Stromal cell of bone marrow (primary cell): ENCODE measurements around the gene HTR2A.

Experiments used
- DNase-seq: peaks from one replicate; pipeline ENCODE4 v3.0.0-alpha.2; 2012; ENCODE audit warnings: low read depth

HTR2A gene

GRCh38 chr13:46896341-46897137 is at the start of gene HTR2A:
TSS of gene HTR2A (minus strand) at chr13:46897053. CDS start at chr13:46895906, 1,147 bp downstream.
- DNase-seq = no peak

- DNase-seq = no peak
These were observed 39.7 kb upstream of the HTR2A start for GRCh38 chr13:46936525-46936924.

GRCh38 chr13:46934749-46935148 is 37.9 kb upstream of the HTR2A start:
- DNase-seq = no peak

DNA sequence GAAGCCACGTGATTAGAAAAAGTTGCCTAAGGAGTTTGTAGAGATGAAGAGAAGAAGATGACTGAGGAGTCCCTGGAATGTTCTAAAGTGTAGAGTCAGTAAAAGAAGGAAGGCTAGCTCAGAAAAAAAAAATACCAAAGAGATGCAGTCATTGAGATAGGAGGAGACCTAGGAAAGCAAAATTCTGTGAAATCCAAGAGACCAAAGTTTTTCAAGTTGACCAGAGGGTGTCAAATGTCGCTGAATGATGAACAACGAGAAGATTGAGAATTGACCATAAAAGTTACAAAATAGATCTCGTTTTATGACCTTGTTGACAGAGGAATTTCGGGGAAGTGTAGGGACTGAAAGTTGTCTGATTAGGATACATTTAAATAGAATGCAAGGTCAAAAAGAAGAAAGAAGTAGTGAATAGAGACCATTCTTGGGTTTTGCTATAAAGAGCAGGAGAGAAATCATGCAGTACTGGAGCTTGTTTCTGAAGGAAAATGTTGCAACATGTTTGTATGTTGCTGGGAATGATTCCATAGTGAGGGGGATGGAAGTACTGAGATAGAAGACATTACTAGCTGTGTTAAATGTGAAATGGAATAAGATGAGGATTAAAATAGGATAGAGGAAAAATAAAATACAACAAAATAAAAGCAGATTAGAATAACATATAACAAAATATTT is 30.2 kb upstream of the HTR2A start:
- DNase-seq = no peak

DNA sequence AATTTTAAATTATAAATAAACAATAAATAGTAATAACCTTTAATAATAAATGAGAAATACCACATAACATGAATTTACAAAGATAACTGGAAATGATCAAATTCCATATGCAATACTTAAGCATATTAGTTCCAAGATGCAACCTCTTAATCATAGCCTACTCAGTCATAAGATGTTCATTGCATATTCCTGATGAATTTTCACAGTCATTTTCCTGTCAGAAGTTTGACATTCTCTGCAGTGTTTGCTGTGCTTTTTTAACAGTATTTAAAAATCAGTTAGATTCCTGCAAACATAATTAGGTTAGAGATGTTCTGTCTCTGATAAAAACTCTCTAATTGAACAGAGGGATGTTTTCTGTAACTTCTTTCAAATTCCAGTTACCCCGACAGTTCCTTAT is 28.6 kb upstream of the HTR2A start:
- DNase-seq = no peak

GRCh38 chr13:46914341-46914740 is 17.5 kb upstream of the HTR2A start:
- DNase-seq = no peak

- DNase-seq = no peak
These were observed 16.9 kb upstream of the HTR2A start for GRCh38 chr13:46913757-46914156.

DNA sequence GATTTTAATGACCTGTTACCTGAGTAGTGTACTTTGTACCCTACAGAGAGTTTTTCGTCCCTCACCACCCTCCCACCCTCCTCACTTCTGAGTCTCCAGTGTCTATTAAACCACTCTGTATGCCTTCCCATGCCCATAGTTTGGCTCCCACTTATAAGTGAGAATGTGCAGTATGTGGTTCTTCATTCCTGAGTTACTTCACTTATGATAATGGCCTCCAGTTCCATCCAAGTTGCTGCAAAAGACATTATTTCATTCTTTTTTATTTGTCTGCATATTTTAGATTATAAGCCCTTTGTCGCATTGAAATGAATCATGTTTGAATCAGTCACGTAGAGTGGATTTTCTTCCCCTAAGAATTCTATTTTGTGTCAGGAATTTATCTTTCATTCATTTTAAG is 12.2 kb upstream of the HTR2A start:
- no peak for DNase-seq

- peak; percentile 73 for DNase-seq
These were observed 11.6 kb upstream of the HTR2A start for GRCh38 chr13:46908501-46908900.

- DNase-seq = no peak
These were observed 9.6 kb upstream of the HTR2A start for GRCh38 chr13:46906405-46906804.

DNA sequence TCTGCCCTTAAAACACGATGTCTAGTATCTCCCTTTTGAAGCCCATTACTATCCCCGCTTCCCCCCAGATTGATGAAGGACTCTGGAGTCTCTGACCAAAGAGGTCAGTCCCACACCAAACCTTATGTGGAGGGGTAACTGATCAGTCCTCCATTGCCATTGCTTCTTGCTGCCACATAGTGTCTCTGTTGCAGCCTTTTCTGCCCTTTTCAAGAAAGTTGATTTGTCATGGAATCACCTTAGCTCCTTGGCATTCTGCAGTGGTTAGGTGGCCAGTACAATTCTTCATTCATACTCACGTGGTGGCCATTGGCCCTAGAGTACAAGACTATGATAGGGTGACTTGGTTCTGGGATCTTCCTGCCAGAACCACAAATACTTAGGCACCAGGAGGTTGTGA is 8.4 kb upstream of the HTR2A start:
- DNase-seq = no peak

DNA sequence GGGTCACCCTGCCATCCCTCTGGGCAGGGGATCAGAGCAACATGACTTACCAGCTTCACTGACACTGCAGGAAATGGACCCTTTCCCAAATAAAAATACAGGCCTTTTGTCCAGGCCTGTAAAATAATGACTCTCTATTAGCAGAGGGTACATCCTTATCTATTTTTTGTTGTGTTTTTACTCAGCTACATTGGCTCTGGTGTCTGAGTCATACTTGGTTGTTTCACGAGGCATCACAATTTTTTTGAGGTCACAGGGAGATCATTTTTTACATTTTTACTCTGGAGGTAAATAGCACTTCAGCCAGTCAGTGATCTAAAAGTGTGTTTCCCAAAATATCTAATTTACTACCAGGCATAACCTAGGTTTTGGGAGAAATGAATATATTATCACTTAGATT is 6.9 kb upstream of the HTR2A start:
- DNase-seq = no peak

DNA sequence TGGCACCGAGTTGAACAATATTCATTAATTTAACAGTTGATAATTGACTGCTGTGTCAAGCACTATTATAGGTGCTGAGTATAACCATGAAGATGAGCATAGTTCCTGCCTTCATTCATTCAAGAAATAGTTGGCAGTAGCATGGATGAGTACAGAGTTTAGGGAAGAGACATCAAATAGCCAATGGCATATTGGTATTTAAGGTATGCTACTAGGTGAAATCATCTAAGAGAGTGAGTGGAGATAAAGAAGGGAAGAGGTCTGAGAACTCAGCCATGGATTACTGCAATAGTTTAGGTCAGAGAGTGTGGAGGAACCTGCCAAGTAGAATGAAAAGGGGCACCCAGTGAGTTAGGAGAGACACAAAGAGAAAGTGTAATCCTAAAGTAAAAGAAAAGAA is 4.9 kb upstream of the HTR2A start:
- no peak for DNase-seq

- DNase-seq = no peak
These were observed 2.9 kb upstream of the HTR2A start for GRCh38 chr13:46899801-46900200.

- no peak for DNase-seq
These were observed 1.5 kb downstream of the HTR2A start for GRCh38 chr13:46895381-46895780.

GRCh38 chr13:46894568-46894967 is 2.3 kb downstream of the HTR2A start:
- DNase-seq = no peak

DNA sequence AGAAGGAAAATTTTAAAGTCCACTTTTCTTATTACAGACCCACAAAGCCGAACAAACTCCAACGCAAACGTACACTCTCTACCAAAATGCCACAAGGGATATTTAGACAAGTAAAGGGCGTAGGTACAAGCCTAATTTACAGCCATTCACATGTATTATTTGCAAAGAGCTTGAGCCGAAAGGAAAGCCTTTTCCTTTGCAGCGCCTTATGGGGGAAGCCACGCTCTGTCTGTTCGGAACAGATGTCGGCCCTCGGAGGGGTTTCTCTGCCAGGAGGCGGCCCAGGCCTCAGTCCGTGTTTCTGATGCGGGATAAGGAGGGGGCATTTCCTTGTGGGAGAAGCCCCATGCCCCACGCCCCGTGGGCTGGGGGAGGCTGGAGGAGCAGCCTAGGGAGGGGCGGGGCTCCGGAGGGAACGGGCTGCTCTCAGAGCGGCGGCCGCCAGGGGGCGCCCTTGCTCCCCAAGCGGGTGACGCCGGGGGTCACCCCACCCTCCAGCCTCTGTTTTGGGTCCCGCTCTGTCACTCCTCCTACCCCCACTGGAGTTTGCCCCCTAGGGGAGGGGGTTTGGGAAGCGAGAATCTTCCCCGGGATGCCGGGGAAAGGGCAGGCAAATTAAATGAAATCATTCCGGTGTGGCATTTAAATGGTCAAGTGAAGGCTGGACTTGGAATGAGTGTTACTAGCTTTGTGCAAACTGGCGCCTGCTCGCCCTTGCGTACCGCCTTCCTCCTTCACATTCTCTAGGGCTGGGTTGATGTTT is 2.9 kb downstream of the HTR2A start:
- DNase-seq = no peak

DNA sequence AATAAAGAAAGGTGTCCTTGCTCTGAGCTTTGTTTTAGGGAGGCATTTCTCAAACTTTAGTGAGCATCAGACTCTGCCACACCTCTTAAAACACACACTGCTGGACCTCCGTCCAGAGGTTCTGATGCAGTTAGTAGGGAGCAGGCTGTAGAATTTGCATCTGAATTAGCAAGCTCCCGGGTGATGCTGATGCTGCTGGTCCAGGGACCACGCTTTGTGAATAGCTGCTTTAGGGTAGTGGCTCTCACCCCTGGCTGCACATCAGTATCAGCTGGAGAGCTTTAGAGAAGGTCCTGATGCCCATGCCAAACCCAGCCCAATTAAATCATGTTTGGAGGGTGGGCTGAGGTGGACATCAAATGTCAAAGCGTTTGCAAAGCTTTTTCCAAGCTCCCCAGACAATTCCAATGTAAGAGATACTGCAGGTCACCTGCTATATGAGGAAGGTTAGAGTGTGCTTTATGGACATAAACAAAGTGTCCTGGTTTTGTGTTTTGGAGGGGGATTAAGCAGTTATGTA is 3.6 kb downstream of the HTR2A start:
- DNase-seq = no peak

DNA sequence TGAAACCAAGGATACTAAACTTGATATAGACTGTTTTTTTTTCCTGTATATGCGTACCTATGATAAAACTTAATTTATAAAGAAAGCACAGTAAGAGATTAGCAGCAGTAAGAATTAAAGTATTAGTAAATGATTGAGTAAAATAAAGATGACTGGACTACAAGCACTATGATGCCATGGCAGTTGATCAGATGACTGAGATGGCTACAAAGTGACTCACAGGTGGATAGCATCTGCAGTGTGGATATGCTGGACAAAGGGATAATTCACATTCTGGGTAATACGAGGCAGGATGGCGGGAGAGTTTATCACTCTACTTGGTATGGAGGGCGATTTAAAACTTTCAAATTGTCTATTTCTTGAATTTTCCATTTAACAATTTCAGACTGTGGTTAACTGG is 11.8 kb downstream of the HTR2A start:
- no peak for DNase-seq

- no peak for DNase-seq
These were observed 12.3 kb downstream of the HTR2A start for GRCh38 chr13:46884531-46884930.

DNA sequence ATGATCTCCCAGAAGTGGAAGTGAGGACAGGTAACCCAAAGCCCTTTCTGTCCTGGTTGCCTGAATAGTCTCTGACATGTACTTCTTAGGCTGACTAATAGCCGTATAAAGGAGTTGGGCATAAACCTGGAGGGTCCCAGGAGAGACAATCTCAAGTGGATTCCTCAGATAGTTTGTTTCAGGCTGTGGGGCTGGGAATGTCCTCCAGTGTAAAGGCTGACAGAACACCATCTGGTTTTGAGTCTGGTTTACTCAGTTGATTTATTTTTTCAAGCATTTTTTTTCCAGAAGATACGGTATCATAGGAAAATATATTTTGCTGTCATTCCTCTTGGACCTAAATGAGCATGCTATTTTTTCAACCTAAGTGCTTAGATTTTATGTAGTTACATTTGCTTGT is 15.2 kb downstream of the HTR2A start:
- no peak for DNase-seq

- no peak for DNase-seq
These were observed 22.8 kb downstream of the HTR2A start for GRCh38 chr13:46874006-46874405.

GRCh38 chr13:46871557-46871956 is 25.3 kb downstream of the HTR2A start:
- no peak for DNase-seq
